NCI-H1417 (cell line): Measurements from ENCODE around the gene STARD13.
A peak's percentile ranks its signal among the peaks of the same experiment; 100 is the strongest.

ENCODE experiments used
- DNase-seq, 3 experiments: peaks; one replicate each; lab custom pipeline; 2025; lab: John Stamatoyannopoulos, UW

The STARD13 gene

DNA sequence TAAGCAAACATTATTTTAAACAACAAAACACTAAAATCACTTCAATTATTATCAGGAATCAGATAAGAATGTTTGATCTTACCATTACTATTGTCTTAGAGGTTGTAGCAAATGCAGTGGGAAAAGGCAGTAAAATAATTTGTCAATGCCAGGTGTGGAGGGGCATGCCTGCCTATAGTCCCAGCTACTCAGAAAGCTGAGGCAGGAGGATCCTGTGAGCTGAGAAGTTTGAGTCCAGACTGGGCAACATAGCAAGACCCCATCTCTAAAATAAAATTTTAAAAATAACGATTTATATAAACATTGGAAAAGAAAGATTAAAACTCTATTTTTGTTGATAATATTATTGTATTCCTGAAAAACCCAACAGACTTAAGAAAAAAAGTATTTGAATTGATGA lies 202.5 kb downstream of the STARD13 start:
- no peak for DNase-seq

DNA sequence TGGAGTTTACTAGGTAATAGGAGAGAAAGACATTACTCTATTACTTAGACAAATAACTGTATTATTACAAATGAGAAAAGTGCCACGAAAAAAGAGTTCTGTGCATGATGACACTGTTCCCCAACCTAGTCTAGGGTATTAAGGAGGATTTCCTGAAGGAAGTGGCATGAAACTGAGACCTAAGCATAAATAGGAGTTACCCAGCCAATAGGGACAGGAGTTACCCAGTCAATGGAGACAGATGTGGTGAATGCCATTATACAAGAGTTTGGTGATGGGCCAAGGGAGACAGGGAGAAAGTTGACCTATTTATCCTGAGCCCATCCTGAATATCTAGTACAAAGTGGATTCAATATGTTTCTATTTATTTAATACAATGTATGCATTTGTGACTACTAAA lies 203.9 kb downstream of the STARD13 start:
- no peak for DNase-seq

DNA sequence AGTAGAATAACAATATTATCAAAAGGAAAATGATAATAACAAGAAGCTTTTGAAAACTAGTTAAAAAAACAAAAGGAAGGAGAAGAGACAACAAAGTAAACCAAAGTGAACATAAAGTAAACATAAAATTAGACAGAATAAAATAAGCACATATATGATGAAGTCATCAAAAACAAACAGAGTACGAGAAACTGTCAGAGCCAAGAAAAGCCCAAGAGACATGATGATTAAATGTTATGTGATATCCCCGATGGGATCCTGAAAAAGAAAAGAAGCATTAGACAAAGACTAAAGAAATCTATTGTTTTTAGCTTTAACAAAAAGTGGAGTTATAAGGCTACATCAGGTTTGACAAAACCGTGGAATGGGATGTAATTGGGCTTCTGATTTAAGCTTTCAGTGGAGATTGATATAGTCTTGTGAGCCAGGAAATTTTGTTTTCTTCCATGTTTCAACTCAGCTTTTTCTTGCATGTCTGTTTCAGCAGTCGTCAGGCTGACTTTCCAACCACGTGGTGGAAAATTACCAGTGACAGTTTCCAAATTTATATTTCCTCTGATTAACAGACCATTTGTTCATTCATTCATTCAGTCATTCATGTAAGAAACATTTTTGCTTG lies 204.5 kb downstream of the STARD13 start:
- DNase-seq, result no peak

DNA sequence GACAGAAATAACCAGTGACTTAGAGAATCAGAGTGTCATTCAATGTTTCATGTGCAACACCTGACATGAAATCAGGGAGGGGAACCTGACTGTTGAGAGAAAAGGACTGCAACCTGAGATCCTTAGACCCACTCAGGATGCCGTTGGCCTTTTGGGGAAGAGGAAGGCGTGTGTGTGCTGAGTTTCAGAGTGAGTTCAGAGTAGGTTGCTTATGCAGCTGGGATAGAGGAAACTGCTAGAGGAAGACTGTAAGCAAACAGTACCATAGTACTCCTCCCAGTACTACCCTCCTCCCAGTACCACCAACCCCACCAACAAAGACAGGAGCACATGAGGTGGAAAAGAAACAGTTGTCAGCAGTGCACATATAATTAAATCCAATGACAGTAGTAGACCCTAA lies 205.6 kb downstream of the STARD13 start:
- peak in 1 of 3 experiments; percentile 20 for DNase-seq

DNA sequence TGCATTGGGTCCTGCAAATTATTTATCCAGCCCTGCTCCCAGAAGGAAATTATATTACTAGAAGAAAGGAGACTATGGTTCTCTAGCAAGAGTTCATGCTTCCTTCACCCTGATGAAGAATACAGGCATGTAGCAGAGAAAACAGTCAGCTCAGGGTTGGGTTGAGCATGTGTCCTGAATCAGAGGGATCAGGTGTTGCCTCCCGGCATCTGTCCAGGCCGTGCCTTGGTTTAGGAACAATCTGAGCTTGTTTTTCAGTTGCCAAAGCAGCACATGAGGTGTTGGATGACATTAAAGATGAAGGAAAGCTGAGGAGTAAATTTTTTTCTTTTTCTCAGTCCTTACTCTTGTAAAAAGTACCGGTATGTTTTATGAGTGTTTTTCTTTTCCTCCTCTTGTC lies 207.3 kb downstream of the STARD13 start:
- DNase-seq, result no peak

DNA sequence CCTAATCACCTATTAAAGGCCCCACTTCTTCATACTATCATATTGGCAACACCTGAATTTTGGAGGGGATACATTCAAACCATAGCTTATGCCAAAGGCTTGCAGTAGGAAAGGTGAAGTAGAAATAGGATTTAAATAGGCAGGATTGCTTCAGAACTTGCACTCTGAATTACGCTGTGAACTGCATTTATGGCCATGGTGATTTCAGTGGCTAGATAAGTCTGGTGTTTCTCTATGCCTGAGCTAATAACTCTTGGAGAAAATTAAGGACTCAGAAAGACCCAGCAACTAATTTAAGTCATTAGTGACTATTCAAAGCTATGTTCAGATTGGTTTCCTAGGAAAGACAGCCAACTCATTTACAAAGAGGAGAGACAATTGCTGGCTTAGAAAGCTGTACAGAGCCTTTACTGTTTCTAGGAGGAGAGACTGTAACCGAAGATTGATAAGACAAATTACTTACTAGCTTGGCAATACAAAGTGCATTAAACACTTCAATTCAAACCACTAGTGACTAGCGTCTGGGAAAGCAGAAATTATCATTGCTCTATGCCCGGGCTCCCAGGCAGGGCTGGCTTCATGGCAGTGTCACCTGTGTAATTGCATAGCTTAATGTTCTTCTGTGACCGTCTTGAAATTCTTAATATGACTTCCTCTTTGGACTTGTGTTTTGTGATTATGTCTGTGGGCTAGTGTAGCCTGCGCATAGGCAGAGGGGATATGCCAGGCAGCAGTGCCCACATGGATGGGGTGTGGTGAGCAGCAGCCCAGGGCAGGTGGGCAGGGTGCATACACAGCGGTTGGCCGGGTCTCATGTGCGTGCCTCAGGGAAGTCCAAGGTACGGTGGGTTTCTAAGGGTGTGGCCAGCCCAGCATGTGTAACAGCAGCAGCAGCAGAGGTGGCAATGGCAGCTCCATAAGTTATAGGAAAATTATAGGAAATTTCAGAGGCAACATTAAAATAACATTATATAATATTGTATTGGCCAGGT lies 209.3 kb downstream of the STARD13 start:
- DNase-seq, result no peak

DNA sequence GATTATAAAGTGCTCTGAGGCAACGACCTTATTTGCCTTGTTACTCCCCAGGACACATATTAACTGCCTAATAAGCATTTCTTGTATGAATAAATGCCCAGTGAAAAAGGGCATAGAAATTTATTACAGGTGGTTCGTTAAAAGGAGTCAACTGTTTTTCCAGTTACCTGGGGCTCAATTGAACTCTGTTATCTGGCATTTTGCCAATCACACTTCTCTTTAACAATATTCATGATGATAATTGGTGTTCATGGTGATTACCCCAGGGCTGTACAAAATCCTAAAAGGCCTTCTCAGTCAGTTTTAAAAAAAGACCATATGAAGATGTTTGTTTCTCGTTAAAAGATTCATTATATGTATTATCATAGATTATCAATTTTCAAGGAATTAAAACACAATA lies 212.2 kb downstream of the STARD13 start:
- peak in 2 of 3 experiments; percentile 55 to 91 for DNase-seq

DNA sequence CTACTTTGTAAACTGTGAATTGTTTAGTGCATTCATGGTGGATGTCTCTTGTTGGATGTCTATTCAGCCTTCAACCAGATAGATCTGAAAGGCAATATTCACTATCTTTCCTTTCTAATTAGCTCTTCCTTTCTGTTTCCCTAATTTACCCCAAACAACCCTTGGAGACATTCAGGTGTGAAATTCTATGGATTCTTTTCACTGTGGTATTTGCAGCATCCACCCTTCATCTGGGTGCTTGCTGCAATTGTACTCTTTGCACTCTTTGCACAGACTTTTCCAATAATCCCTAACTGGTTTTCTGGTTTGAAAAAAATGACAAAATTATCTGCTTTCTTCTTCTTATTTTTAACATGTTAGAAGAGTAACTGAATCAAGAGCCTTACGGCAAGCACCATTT lies 212.8 kb downstream of the STARD13 start:
- no peak for DNase-seq

DNA sequence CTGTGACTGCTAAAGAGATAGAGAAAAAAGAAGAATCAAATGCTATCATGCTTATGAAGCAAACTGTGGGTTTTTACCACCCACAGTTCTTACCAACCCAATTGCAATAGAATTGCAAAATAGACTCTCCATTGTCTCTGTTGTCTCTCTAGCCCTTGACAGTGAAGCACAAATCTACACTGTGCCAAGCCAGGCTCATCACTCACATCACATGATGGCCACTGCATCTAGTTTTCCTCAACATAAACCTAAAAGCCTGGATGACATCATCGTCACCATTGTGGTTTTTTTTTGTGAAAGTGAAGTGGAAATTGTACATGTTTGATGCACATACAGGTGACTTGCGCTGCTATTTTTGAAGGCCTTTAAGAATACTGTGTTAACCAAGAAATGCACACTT lies 213.3 kb downstream of the STARD13 start:
- peak in 1 of 3 experiments; percentile 7 for DNase-seq

DNA sequence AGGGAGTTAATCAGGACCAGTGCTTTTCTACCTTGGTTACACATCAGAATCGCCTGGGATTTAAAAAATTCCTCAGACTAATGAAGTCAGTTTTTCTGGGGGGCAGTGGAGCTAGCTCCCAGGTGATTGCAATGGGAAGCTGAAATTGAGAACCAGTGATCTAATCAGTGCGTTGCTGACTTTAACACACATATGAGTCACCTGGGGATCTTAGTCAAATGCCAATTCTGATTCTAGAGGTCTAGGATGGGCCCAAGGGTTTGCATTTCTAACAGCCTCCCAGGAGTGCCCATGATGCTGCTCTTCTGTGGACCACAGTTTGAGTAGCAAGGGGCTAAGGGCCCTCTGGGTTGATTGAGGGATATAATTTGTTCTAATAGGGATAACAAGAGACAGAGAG lies 214.8 kb downstream of the STARD13 start:
- DNase-seq, result no peak

DNA sequence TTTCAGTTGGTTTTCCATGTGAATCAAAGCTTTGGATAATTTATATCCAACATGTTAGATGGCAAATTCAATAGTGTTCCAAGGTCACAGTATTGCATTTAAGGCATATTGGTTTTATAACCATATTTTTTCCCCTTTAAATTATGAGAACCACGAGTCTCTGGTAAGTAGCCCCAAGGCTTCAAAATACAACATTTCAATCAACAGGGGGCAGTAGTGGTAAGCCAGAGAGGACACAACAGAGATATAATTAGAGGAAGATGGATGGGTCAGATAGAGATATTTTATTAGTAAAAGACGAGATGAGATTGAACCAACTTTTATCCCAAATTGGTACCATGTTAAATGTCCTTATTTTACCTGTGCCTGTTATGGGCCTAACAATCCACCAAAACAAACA lies 216.2 kb downstream of the STARD13 start:
- no peak for DNase-seq

DNA sequence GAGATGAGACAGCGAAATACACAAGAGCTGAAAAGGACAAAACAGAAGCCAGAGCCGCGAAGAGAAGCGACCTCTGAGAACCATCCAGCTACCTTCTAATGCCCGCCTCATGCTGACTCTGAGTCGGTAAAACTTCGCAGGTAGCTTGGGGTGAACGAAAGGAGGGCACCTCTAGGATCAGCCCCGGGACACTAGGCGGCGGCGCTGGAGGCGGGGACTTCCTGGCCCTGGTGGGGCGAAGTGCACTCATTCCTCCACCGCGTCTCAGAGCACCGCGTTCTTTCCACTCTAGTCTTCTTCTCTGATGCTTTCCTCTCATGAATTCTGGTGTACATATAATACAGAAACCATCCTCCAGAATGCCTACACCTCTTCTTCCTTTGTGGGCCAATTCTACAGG lies 219.2 kb downstream of the STARD13 start:
- DNase-seq, result no peak

DNA sequence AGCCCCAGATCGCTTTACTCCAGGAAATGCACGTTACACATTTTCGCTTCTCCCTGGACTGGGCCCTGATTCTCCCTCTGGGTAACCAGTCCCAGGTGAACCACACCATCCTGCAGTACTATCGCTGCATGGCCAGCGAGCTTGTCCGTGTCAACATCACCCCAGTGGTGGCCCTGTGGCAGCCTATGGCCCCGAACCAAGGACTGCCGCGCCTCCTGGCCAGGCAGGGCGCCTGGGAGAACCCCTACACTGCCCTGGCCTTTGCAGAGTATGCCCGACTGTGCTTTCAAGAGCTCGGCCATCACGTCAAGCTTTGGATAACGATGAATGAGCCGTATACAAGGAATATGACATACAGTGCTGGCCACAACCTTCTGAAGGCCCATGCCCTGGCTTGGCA lies 224.7 kb downstream of the STARD13 start:
- DNase-seq, result no peak

DNA sequence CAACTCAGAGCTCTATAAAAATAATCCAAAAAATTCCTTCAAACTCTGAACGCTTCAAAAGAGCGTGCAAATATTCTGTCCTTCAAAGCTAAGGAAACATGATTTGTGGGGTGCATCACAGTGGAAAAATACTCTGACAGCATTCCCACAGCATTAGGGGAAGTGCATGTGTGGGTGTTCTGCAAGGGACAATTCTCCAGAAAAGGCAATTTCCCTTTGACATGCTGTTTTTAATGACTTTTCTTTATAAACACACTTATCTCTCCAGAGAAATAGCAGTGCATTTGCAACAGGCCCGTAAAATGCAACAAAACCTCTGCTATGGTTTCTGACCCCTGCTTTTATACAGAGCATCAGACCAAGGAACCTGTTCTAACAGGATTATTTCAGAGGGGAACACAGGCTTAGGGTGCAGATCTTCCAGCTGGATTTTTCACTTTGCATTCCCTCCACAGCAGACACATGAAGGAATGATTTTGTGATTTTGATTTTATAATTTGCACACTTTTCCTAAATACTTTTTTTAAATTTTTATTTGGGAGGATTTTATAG lies 226.7 kb downstream of the STARD13 start:
- no peak for DNase-seq

DNA sequence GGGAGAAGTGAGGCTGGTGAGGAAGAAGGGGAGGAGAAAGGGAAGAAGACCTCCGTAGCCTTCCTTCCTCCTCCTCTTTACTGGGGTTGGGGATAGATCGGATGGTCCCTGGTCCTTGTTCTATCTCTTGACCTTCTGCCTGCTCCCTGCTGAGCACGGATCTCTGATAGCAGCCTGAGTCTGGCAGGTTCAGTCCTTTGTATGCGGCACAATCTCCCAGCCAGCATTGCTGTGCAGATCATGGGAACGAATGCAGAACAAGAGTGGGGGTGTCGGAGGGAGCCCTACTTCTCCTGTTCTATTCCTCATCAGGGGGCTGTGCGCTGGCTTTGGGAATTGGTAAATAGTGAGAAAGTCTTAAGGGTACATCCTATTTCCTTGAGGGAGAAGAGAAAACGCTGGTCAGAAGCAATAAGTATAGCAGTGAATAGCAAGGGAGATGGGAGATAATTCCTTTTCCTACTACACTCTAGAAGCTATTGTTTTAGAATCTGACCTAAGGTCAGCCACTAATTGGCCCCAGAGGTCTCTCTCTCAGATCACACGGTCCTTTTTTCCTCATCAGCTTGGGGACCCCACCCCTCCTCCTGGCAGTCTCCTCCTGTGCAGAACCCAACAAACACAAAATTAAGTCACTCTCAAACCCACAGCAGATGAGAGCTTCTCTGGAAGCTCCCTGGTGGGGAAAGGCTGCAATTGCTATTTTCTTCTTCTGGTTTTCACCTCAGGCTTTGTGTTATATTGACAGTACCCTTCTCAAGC lies 228.4 kb downstream of the STARD13 start:
- peak in 1 of 3 experiments; percentile 24 for DNase-seq

DNA sequence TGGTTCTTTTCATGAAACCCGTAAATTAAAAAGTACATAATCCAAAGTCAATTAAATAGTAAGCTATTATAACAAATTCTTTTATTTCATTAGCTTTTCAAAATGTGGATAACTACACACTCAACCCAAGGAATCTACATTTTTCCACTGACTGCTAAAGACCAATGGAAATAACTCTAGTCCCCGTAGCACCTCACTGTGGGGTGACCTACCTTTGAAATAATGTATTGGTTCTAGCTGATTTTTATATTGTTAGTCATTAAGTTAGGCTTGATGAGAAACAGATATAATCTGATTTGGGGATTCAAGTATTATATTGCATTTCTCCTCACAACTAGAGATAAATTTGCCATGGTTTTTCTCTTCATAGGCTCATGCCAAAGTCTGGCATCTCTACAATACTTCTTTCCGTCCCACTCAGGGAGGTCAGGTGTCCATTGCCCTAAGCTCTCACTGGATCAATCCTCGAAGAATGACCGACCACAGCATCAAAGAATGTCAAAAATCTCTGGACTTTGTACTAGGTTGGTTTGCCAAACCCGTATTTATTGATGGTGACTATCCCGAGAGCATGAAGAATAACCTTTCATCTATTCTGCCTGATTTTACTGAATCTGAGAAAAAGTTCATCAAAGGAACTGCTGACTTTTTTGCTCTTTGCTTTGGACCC lies 232.0 kb downstream of the STARD13 start:
- no peak for DNase-seq
